Endothelial cell of umbilical vein (primary cell): ENCODE data around the gene HYPK. TPM values are rescaled to one million over a fixed set of nuclear protein-coding genes. Genes with fewer than 3 reads are reported as not detected.

Experiments used
- BruUV-seq: library from RNA; stranded (reverse); fragments of 400-500 nt; replicated peaks from 2 replicates; lab custom pipeline; 2021; lab: Mats Ljungman, UMichigan
- CTCF ChIA-PET: fragments of 300-600, 350-600 bp; sonication (Branson Sonifier 250); formaldehyde crosslinking; loops from one replicate; lab custom pipeline; 2021; ENCODE audit warnings: antibody characterized with exemption, inconsistent platforms; lab: Charles Lee
- POLR2A ChIA-PET: fragments of 300-600, 350-600 bp; sonication (Branson Sonifier 250); formaldehyde crosslinking; loops from one replicate; lab custom pipeline; 2021; ENCODE audit warnings: antibody characterized with exemption, inconsistent platforms; lab: Charles Lee
- DNase-seq: peaks from one replicate; pipeline ENCODE4 v3.0.0-alpha.2; 2011; ENCODE audit warnings: low read depth, low spot score
- FAIRE-seq: peaks from 2 replicates; lab custom pipeline; 2011; peaks lifted over from hg19 to GRCh38; lab: Jason Lieb, UNC
- H2AFZ ChIP-seq: 2 replicates; pipeline ENCODE4 v1.6.0; 2012; ENCODE audit warnings: low read depth, low read length, control low read depth, inconsistent platforms
- H3K27ac ChIP-seq: 2 replicates; pipeline ENCODE4 v1.5.1; 2011; ENCODE audit warnings: low read depth, mild to moderate bottlenecking, control low read depth, low read length, moderate library complexity; ENCODE audit not compliant: insufficient read depth
- H3K27me3 ChIP-seq, 2 experiments: 2 replicates each; pipeline versions ENCODE4 v1.6.0 to v1.6.1; 2011; ENCODE audit warnings: low read length in 2 of 2, mixed read lengths in 1 of 2; ENCODE audit not compliant: control insufficient read depth in 2 of 2, insufficient read depth in 2 of 2
- H3K36me3 ChIP-seq, 2 experiments: 2 replicates in 1 of 2; 3 replicates in 1 of 2; pipeline ENCODE4 v1.5.1; 2011; ENCODE audit warnings: low read length in 2 of 2, mild to moderate bottlenecking in 1 of 2, moderate library complexity in 1 of 2; ENCODE audit not compliant: control insufficient read depth in 2 of 2, insufficient read depth in 2 of 2; ENCODE audit errors: extremely low read depth in 1 of 2
- H3K4me1 ChIP-seq: 3 replicates; pipeline ENCODE4 v1.5.1; 2011; ENCODE audit warnings: mild to moderate bottlenecking, low read length; ENCODE audit not compliant: control insufficient read depth, insufficient read depth; ENCODE audit errors: extremely low read depth
- H3K4me2 ChIP-seq: 2 replicates; pipeline ENCODE4 v1.6.1; 2011; ENCODE audit warnings: low read length, control low read depth, mixed read lengths; ENCODE audit not compliant: insufficient read depth
- H3K4me3 ChIP-seq, 3 experiments: fragments of 200-600 bp in 1 of 3; sonication (generic), shearing (Covaris generic) in 1 of 3; replicated peaks in 1 of 3; 2 replicates each; pipeline ENCODE4 v1.5.1; 2011 to 2016; ENCODE audit warnings: control low read depth in 3 of 3, low read length in 3 of 3, mild to moderate bottlenecking in 2 of 3, inconsistent platforms in 1 of 3, low read depth in 1 of 3, moderate library complexity in 1 of 3; ENCODE audit not compliant: insufficient read depth in 1 of 3
- H3K79me2 ChIP-seq: 2 replicates; pipeline ENCODE4 v1.6.0; 2012; ENCODE audit warnings: low read length, inconsistent platforms; ENCODE audit not compliant: control insufficient read depth, insufficient read depth
- H3K9ac ChIP-seq: replicated peaks from 2 replicates; pipeline ENCODE3; 2011; ENCODE audit warnings: low read length, control low read depth; ENCODE audit not compliant: insufficient read depth; ENCODE audit errors: extremely low read depth
- H3K9me1 ChIP-seq: replicated peaks from 3 replicates; pipeline ENCODE4 v1.6.0; 2011; ENCODE audit warnings: mild to moderate bottlenecking, low read length; ENCODE audit not compliant: control insufficient read depth, insufficient read depth; ENCODE audit errors: extremely low read depth
- H3K9me3 ChIP-seq: replicated peaks from 2 replicates; pipeline ENCODE4 v1.5.1; 2012; ENCODE audit warnings: low read length, inconsistent platforms; ENCODE audit not compliant: control insufficient read depth, insufficient read depth
- H4K20me1 ChIP-seq: replicated peaks from 2 replicates; pipeline ENCODE3; 2011; ENCODE audit warnings: mild to moderate bottlenecking, low read length; ENCODE audit not compliant: control insufficient read depth, insufficient read depth; ENCODE audit errors: extremely low read depth
- CTCF ChIP-seq, 2 donors: IDR thresholded peaks; 1 replicate in 1 of 2; 2 replicates in 1 of 2; pipeline ENCODE4 v1.5.1; 2011; ENCODE audit warnings: low read length in 2 of 2, mild to moderate bottlenecking in 2 of 2, moderate library complexity in 2 of 2, control low read depth in 1 of 2, inconsistent platforms in 1 of 2, low read depth in 1 of 2; ENCODE audit not compliant: insufficient read depth in 1 of 2; ENCODE audit errors: extremely low read depth in 1 of 2
- EZH2 ChIP-seq: IDR thresholded peaks from 2 replicates; pipeline ENCODE4 v1.6.1; 2012; ENCODE audit warnings: borderline replicate concordance, low read depth, mild to moderate bottlenecking, moderate library complexity, low read length, inconsistent platforms; ENCODE audit not compliant: severe bottlenecking
- FOS ChIP-seq: IDR thresholded peaks from 2 replicates; pipeline ENCODE4 v1.6.1; 2011; ENCODE audit warnings: mild to moderate bottlenecking, low read length, moderate library complexity, borderline replicate concordance; ENCODE audit not compliant: insufficient read depth
- dilution Hi-C: fragments of 300-500 bp; cut with MboI; formaldehyde crosslinking; loops from one replicate; pipeline ENCODE4 v1.15.0; 2019; ENCODE audit warnings: low sequenced_read_pairs; ENCODE audit not compliant: extremely low pct_ligation_motif_present
- intact Hi-C: fragments of 100-400 bp; cut with micrococcal nuclease; formaldehyde crosslinking; loops from one replicate; pipeline ENCODE4 v1.10.0; 2022
- polyA plus RNA-seq, 4 experiments: library from polyadenylated mRNA; depleted of rRNA in 3 of 4; stranded (reverse) in 3 of 4; unstranded in 1 of 4; fragments of >200 nt; gene quantifications; 2 replicates each; pipeline versions ENCODE4 v1.2.1 to v1.2.3, GENCODE V29; 2011 to 2012; ENCODE audit warnings: missing spikeins in 1 of 4
- total RNA-seq: library from RNA; stranded (reverse); gene quantifications from 2 replicates; pipeline ENCODE4 v1.2.3, GENCODE V29; 2021

The HYPK gene
- total and polyA plus RNA-seq, 2 donors (not counting 3 experiments of a cell fraction or from before 2014, with no cell fraction given): 5.2 to 17.8 TPM

GRCh38 chr15:43792761-43793476, 7.5 kb upstream of the HYPK start:
- peaks cover 31% of the 10 kb centered on the region for H3K79me2 ChIP-seq
- H3K27me3 ChIP-seq: no peaks in the 10 kb centered on the region
- no peak for TF ChIP-seq CTCF (IDR thresholded peaks at IDR 0.05; ENCODE audit: extremely low read depth in 1 of 2, insufficient read depth in 1 of 2, low read depth in 1 of 2, low read length in 2 of 2)
- TF ChIP-seq EZH2: no peak
- no peak for TF ChIP-seq FOS
- no peaks in the 10 kb centered on the region for H3K9me3 ChIP-seq
- H3K27ac ChIP-seq: peak overlapping the region; percentile 91
- H3K9me1 ChIP-seq: no peaks in the 10 kb centered on the region
- FAIRE-seq (peak; percentile 84), DNase-seq (peak; percentile 28)
- intact Hi-C loops: loop anchor here (1.0 kb wide), 2 partner anchors 16 to 31 kb away; partner anchors contain the start of gene MFAP1
- ChIA-PET CTCF (interaction anchor here (1.0 to 2.1 kb wide), 4 partner anchors 12 to 32 kb away, joined by 3 to 12 read pairs (median 3); partner anchors contain the start of genes ELL3 and MFAP1), POLR2A (interaction anchor here (0.9 kb wide), 1 partner anchor 8 kb away, joined by 3 read pairs; no protein-coding TSS in a partner anchor)
- peak overlapping the region; percentile 73 to 82 (median 74) for H3K4me3 ChIP-seq
- no peak overlapping the region for H2AFZ ChIP-seq
- H3K9ac ChIP-seq: peak overlapping the region; percentile 99
- H3K4me2 ChIP-seq: peak overlapping the region; percentile 82
- peaks cover 21 to 26% of the 10 kb centered on the region in 2 experiments for H3K36me3 ChIP-seq
- dilution Hi-C loops: no loop called here
- no peaks in the 10 kb centered on the region for H4K20me1 ChIP-seq
- TSS peak; percentile 73 for BruUV-seq
- peaks cover 21% of the 10 kb centered on the region for H3K4me1 ChIP-seq
